ENCODE data around the gene SLC22A1. TPM values are rescaled to one million over a fixed set of nuclear protein-coding genes. Genes with fewer than 3 reads are reported as not detected.

Gene SLC22A1
- total and polyA plus RNA-seq, 2 of the 4 experiments (the other 2 are of a cell fraction), result 0.10 TPM; not detected in 1

GRCh38 chr6:160146454-160147145, 25.0 kb downstream of the SLC22A1 start:
- H4K8ac ChIP-seq (ENCODE audit: low read depth in 2 of 2, low read length in 2 of 2), result no peak overlapping the region
- peaks cover 2% of the 10 kb centered on the region; the same call in 1 of the 2 replicates for H3K4me1 ChIP-seq (ENCODE audit: control insufficient read depth, insufficient read depth, low read length)
- in situ Hi-C loops (cut with MboI; ENCODE audit: low sequenced_read_pairs) (no loop called here), dilution Hi-C loops (cut with HindIII; ENCODE audit: low sequenced_read_pairs, unreplicated experiment) (no loop called here), intact Hi-C loops (cut with micrococcal nuclease) (no loop called here)
- H2BK15ac ChIP-seq (ENCODE audit: low read depth, low read length), result no peak overlapping the region
- H4K91ac ChIP-seq (ENCODE audit: insufficient read depth, low read depth, low read length), result no peak overlapping the region
- no peak overlapping the region for H2AK5ac ChIP-seq (ENCODE audit: low read depth, low read length)
- no peak overlapping the region for H4K5ac ChIP-seq (ENCODE audit: low read depth, low read length)
- H2BK5ac ChIP-seq (ENCODE audit: low read depth, low read length, poor library complexity, severe bottlenecking), result no peak overlapping the region
- no peak overlapping the region for H2AK9ac ChIP-seq (replicated peaks; ENCODE audit: low read depth, low read length, poor library complexity)
- H3K14ac ChIP-seq (replicated peaks; ENCODE audit: low read depth, low read length), result no peak overlapping the region
- no peak overlapping the region for H3K9ac ChIP-seq (ENCODE audit: low read depth, low read length)
- H3K27ac ChIP-seq (ENCODE audit: insufficient read depth, low read length), result no peak overlapping the region
- H2BK20ac ChIP-seq (ENCODE audit: low read depth, low read length), result no peak overlapping the region
- no peak overlapping the region for H3K4ac ChIP-seq (ENCODE audit: low read depth, low read length)
- no peak overlapping the region for H3K4me3 ChIP-seq (ENCODE audit: insufficient read depth, low read depth, low read length)
- H3K56ac ChIP-seq (ENCODE audit: extremely low read depth, insufficient read depth, low read length), result no peak overlapping the region
- no peaks in the 10 kb centered on the region for H3K36me3 ChIP-seq (ENCODE audit: control insufficient read depth, insufficient read depth, low read length)
- no peak overlapping the region for H2AFZ ChIP-seq (replicated peaks; ENCODE audit: low read length, poor library complexity)
- POLR2A ChIA-PET (ENCODE audit: unreplicated experiment), result no interaction called here
- no peaks in the 10 kb centered on the region for H3K27me3 ChIP-seq (ENCODE audit: control insufficient read depth, insufficient read depth, low read length)
- no TSS peak for BruUV-seq (replicated peaks)
- H3K9me1 ChIP-seq (ENCODE audit: insufficient read depth, low read length), result no peaks in the 10 kb centered on the region; the same call in 1 of the 2 replicates
- H4K20me1 ChIP-seq (ENCODE audit: insufficient read depth, low read length), result no peaks in the 10 kb centered on the region
- H3K9me3 ChIP-seq (ENCODE audit: control insufficient read depth, insufficient read depth, low read length), result no peaks in the 10 kb centered on the region
- H3K79me1 ChIP-seq (ENCODE audit: low read depth in 1 of 2, low read length in 2 of 2), result no peaks in the 10 kb centered on the region
- no peak overlapping the region for H3K4me2 ChIP-seq (ENCODE audit: low read depth, low read length)
- H2BK120ac ChIP-seq (ENCODE audit: low read depth, low read length), result no peak overlapping the region
- no peak for TF ChIP-seq SMC3 (IDR thresholded peaks at IDR 0.05; ENCODE audit: low read depth, low read length)
- DNase-seq, result no peak
- CTCF ChIA-PET, result no interaction called here
- 100% methylated on average over 1 of the region's 6 CpGs; no CpG with 5 or more reads in 1 of the 2 experiments for WGBS, 2 experiments (ENCODE audit: extremely low coverage in 2 of 2, insufficient read length in 1 of 2)
- H3K23ac ChIP-seq (ENCODE audit: low read depth, low read length), result no peak overlapping the region
- H3K18ac ChIP-seq (ENCODE audit: low read depth, low read length), result no peak overlapping the region
- no peak for ATAC-seq (ENCODE audit: low read depth)
